IMR-90 (cell line): ENCODE measurements around the gene IMPG1. TPM values are rescaled to one million over a fixed set of nuclear protein-coding genes. Genes with fewer than 3 reads are reported as not detected.

ENCODE experiments used
- ATAC-seq: fragments of 200-7000 bp; cut with Tn5 transposase; 2 replicates; pipeline ENCODE4 v1.9.1; 2020; ENCODE audit warnings: low read depth, mild to moderate bottlenecking, moderate library complexity
- BruUV-seq: library from RNA; stranded (reverse); fragments of 400-500 nt; replicated peaks from 2 replicates; lab custom pipeline; 2021; lab: Mats Ljungman, UMichigan
- CTCF ChIA-PET: fragments of 300-600 bp; formaldehyde crosslinking; extraction: SDS; loops from one replicate; lab custom pipeline; 2021; ENCODE audit warnings: antibody characterized with exemption; lab: Yijun Ruan, JAX
- POLR2A ChIA-PET: fragments of 300-600 bp; sonication (Branson Sonifier 250); formaldehyde crosslinking; loops from one replicate; lab custom pipeline; 2022; ENCODE audit warnings: antibody characterized with exemption; ENCODE audit not compliant: unreplicated experiment; lab: Charles Lee
- DNase-seq: peaks from one replicate; pipeline ENCODE4 v3.0.0; 2013
- H2AFZ ChIP-seq: replicated peaks from 2 replicates; pipeline ENCODE3; 2013; ENCODE audit warnings: low read length, mild to moderate bottlenecking; ENCODE audit not compliant: poor library complexity
- H2AK5ac ChIP-seq: 2 replicates; pipeline ENCODE4 v1.6.1; 2013; ENCODE audit warnings: low read depth, low read length, inconsistent platforms
- H2AK9ac ChIP-seq: replicated peaks from 2 replicates; pipeline ENCODE3; 2013; ENCODE audit warnings: mild to moderate bottlenecking, low read depth, low read length, moderate library complexity; ENCODE audit not compliant: poor library complexity
- H2BK120ac ChIP-seq: 2 replicates; pipeline ENCODE4 v1.6.1; 2013; ENCODE audit warnings: low read depth, low read length, inconsistent platforms
- H2BK15ac ChIP-seq: 3 replicates; pipeline ENCODE4 v1.6.1; 2013; ENCODE audit warnings: low read depth, low read length, inconsistent platforms
- H2BK20ac ChIP-seq: 2 replicates; pipeline ENCODE4 v1.6.1; 2013; ENCODE audit warnings: low read depth, mild to moderate bottlenecking, inconsistent platforms, low read length, moderate library complexity
- H2BK5ac ChIP-seq: 2 replicates; pipeline ENCODE4 v1.6.1; 2013; ENCODE audit warnings: mild to moderate bottlenecking, low read depth, low read length, inconsistent platforms; ENCODE audit not compliant: poor library complexity, severe bottlenecking
- H3K14ac ChIP-seq: replicated peaks from 2 replicates; pipeline ENCODE4 v1.6.1; 2013; ENCODE audit warnings: low read depth, low read length, inconsistent platforms
- H3K18ac ChIP-seq: 2 replicates; pipeline ENCODE4 v1.6.1; 2013; ENCODE audit warnings: low read depth, low read length, control low read depth
- H3K23ac ChIP-seq: 2 replicates; pipeline ENCODE4 v1.6.1; 2013; ENCODE audit warnings: low read depth, low read length, inconsistent platforms
- H3K27ac ChIP-seq: 2 replicates; pipeline ENCODE4 v1.5.1; 2013; ENCODE audit warnings: mild to moderate bottlenecking, control low read depth, low read length; ENCODE audit not compliant: insufficient read depth
- H3K27me3 ChIP-seq: 2 replicates; pipeline ENCODE4 v1.6.1; 2013; ENCODE audit warnings: low read length; ENCODE audit not compliant: control insufficient read depth, insufficient read depth
- H3K36me3 ChIP-seq: 2 replicates; pipeline ENCODE4 v1.6.1; 2013; ENCODE audit warnings: low read length, mixed read lengths; ENCODE audit not compliant: control insufficient read depth, insufficient read depth
- H3K4ac ChIP-seq: 2 replicates; pipeline ENCODE4 v1.6.1; 2013; ENCODE audit warnings: low read depth, low read length, inconsistent platforms
- H3K4me1 ChIP-seq: 2 replicates; pipeline ENCODE4 v1.6.1; 2013; ENCODE audit warnings: low read length, mixed read lengths; ENCODE audit not compliant: control insufficient read depth, insufficient read depth
- H3K4me2 ChIP-seq: 2 replicates; pipeline ENCODE4 v1.6.1; 2013; ENCODE audit warnings: low read depth, mild to moderate bottlenecking, control low read depth, low read length, moderate library complexity
- H3K4me3 ChIP-seq: 2 replicates; pipeline ENCODE4 v1.5.1; 2013; ENCODE audit warnings: low read depth, mild to moderate bottlenecking, control low read depth, low read length, moderate library complexity; ENCODE audit not compliant: insufficient read depth
- H3K56ac ChIP-seq: 2 replicates; pipeline ENCODE4 v1.6.1; 2013; ENCODE audit warnings: low read length, inconsistent platforms; ENCODE audit not compliant: insufficient read depth; ENCODE audit errors: extremely low read depth
- H3K79me1 ChIP-seq, 2 experiments: 2 replicates each; pipeline ENCODE4 v1.6.1; 2013; ENCODE audit warnings: low read length in 2 of 2, inconsistent platforms in 1 of 2, low read depth in 1 of 2
- H3K9ac ChIP-seq: 2 replicates; pipeline ENCODE4 v1.6.1; 2013; ENCODE audit warnings: low read depth, low read length, control low read depth
- H3K9me1 ChIP-seq: 2 replicates; pipeline ENCODE4 v1.6.1; 2013; ENCODE audit warnings: low read length, inconsistent platforms; ENCODE audit not compliant: insufficient read depth
- H3K9me3 ChIP-seq: 2 replicates; pipeline ENCODE4 v1.6.1; 2013; ENCODE audit warnings: low read length; ENCODE audit not compliant: control insufficient read depth, insufficient read depth
- H4K20me1 ChIP-seq: 2 replicates; pipeline ENCODE4 v1.6.1; 2013; ENCODE audit warnings: low read length, inconsistent platforms; ENCODE audit not compliant: insufficient read depth
- H4K5ac ChIP-seq: 2 replicates; pipeline ENCODE4 v1.6.1; 2013; ENCODE audit warnings: mild to moderate bottlenecking, low read depth, low read length, control low read depth
- H4K8ac ChIP-seq, 2 experiments: 2 replicates each; pipeline ENCODE4 v1.6.1; 2013; ENCODE audit warnings: low read depth in 2 of 2, low read length in 2 of 2, control low read depth in 1 of 2, inconsistent platforms in 1 of 2
- H4K91ac ChIP-seq: 2 replicates; pipeline ENCODE4 v1.6.1; 2013; ENCODE audit warnings: low read depth, low read length, inconsistent platforms; ENCODE audit not compliant: insufficient read depth
- CHD1 ChIP-seq: IDR thresholded peaks from 2 replicates; pipeline ENCODE4 v1.6.1; 2012; ENCODE audit warnings: low read depth, low read length, improper control_type of control experiment
- FOS ChIP-seq: fragments of 150-350 bp; IDR thresholded peaks from 2 replicates; pipeline ENCODE4 v1.6.1; 2016; ENCODE audit warnings: low read depth, low read length
- RAD21 ChIP-seq: IDR thresholded peaks from 2 replicates; pipeline ENCODE4 v1.6.1; 2012; ENCODE audit warnings: low read length, improper control_type of control experiment
- WGBS, 2 experiments: methylation state at CpG; one replicate each; pipeline versions ENCODE4 v1.1.5 to v1.1.7; 2013; ENCODE audit warnings: missing lambda C conversion rate in 2 of 2; ENCODE audit not compliant: insufficient read length in 1 of 2; ENCODE audit errors: extremely low coverage in 2 of 2; 5-methylcytosine and 5-hydroxymethylcytosine counted together
- dilution Hi-C: fragments of 300-500 bp; cut with HindIII; formaldehyde crosslinking; loops from one replicate; pipeline ENCODE4 v1.14.3; 2018; ENCODE audit warnings: low sequenced_read_pairs; ENCODE audit not compliant: unreplicated experiment
- in situ Hi-C: fragments of 300-500 bp; cut with MboI; formaldehyde crosslinking; loops from 3 replicates; pipeline ENCODE4 v1.14.3; 2019; ENCODE audit warnings: low sequenced_read_pairs, inconsistent platforms, mixed read lengths
- intact Hi-C: fragments of 100-400 bp; cut with micrococcal nuclease; formaldehyde crosslinking; loops from 2 replicates; pipeline ENCODE4 v1.10.0; 2022
- polyA plus RNA-seq, 3 experiments: library from polyadenylated mRNA; depleted of rRNA; stranded (reverse); fragments of >200 nt; gene quantifications; 2 replicates each; pipeline ENCODE4 v1.2.3, GENCODE V29; 2012; ENCODE audit warnings: low replicate concordance in 1 of 3
- total RNA-seq: library from RNA; depleted of rRNA; stranded (reverse); fragments of >200 nt; gene quantifications from 2 replicates; pipeline ENCODE4 v1.2.3, GENCODE V29; 2012

IMPG1 gene
- total and polyA plus RNA-seq, 2 of the 4 experiments (the other 2 are of a cell fraction), result not detected

GRCh38 chr6:76014626-76015530 lies 57.6 kb downstream of the IMPG1 start:
- no peak overlapping the region for H3K4me3 ChIP-seq
- no peak overlapping the region for H4K91ac ChIP-seq
- no peaks in the 10 kb centered on the region for H3K4me1 ChIP-seq
- no CpG with 5 or more reads among the region's 6 CpGs for WGBS, 2 experiments
- CTCF ChIA-PET, result no interaction called here
- H3K23ac ChIP-seq, result no peak overlapping the region
- no peaks in the 10 kb centered on the region for H3K36me3 ChIP-seq
- DNase-seq, result no peak
- H3K9me1 ChIP-seq, result no peaks in the 10 kb centered on the region
- no peak overlapping the region for H3K14ac ChIP-seq
- H2AK5ac ChIP-seq, result no peak overlapping the region
- no peaks in the 10 kb centered on the region for H3K27me3 ChIP-seq
- H3K9ac ChIP-seq, result no peak overlapping the region
- H2AFZ ChIP-seq, result no peak overlapping the region
- POLR2A ChIA-PET, result no interaction called here
- no peak overlapping the region for H3K56ac ChIP-seq
- H3K4ac ChIP-seq, result no peak overlapping the region
- in situ Hi-C loops, result no loop called here
- ATAC-seq, result no peak
- no peak overlapping the region for H3K27ac ChIP-seq
- no peak overlapping the region for H2BK120ac ChIP-seq
- H3K4me2 ChIP-seq, result no peak overlapping the region
- no peaks in the 10 kb centered on the region for H3K79me1 ChIP-seq
- intact Hi-C loops, result no loop called here
- H2AK9ac ChIP-seq, result no peak overlapping the region
- H2BK20ac ChIP-seq, result no peak overlapping the region
- no TSS peak for BruUV-seq
- TF ChIP-seq CHD1 (no peak), FOS (no peak), RAD21 (no peak)
- no peak overlapping the region for H3K18ac ChIP-seq
- H4K20me1 ChIP-seq, result no peaks in the 10 kb centered on the region
- H3K9me3 ChIP-seq, result no peaks in the 10 kb centered on the region; the same call in 1 of the 2 replicates
- dilution Hi-C loops, result no loop called here
- H4K5ac ChIP-seq, result no peak overlapping the region
- H4K8ac ChIP-seq, result no peak overlapping the region
- H2BK5ac ChIP-seq, result no peak overlapping the region
- H2BK15ac ChIP-seq, result no peak overlapping the region
